HS-5 (cell line): ENCODE results near the gene SLC12A1.

Experiments used
- DNase-seq: peaks from one replicate; pipeline ENCODE4 v3.0.0-alpha.2; 2012; ENCODE audit warnings: low read depth

The SLC12A1 gene

GRCh38 chr15:48205981-48206380 lies at the start of gene SLC12A1:
SLC12A1 (plus strand) TSS chr15:48206302; CDS start chr15:48207720, 1,418 bp downstream.
- no peak for DNase-seq

- DNase-seq, result no peak
These were observed 37.5 kb upstream of the SLC12A1 start for GRCh38 chr15:48168616-48169015.

GRCh38 chr15:48170981-48171380 lies 35.1 kb upstream of the SLC12A1 start:
- DNase-seq, result no peak

GRCh38 chr15:48175126-48175525 lies 31.0 kb upstream of the SLC12A1 start:
- no peak for DNase-seq

- DNase-seq, result no peak
These were observed 30.0 kb upstream of the SLC12A1 start for GRCh38 chr15:48176112-48176511.

- no peak for DNase-seq
These were observed 29.1 kb upstream of the SLC12A1 start for GRCh38 chr15:48176957-48177356.

- DNase-seq, result peak; percentile 20
These were observed 28.7 kb upstream of the SLC12A1 start for GRCh38 chr15:48177383-48177765.

- no peak for DNase-seq
These were observed 28.1 kb upstream of the SLC12A1 start, which contains the start of gene MYEF2 for GRCh38 chr15:48177766-48178647. MYEF2 (minus strand) TSS chr15:48178295; CDS start chr15:48178237, 58 bp downstream.

GRCh38 chr15:48178648-48178931 lies 27.5 kb upstream of the SLC12A1 start:
- no peak for DNase-seq

- no peak for DNase-seq
These were observed 23.4 kb upstream of the SLC12A1 start for GRCh38 chr15:48182749-48183148.

- no peak for DNase-seq
These were observed 20.6 kb upstream of the SLC12A1 start for GRCh38 chr15:48185529-48185928.

GRCh38 chr15:48186271-48186670 lies 19.8 kb upstream of the SLC12A1 start:
- DNase-seq, result no peak

- no peak for DNase-seq
These were observed 15.0 kb upstream of the SLC12A1 start for GRCh38 chr15:48190932-48191573.

GRCh38 chr15:48191574-48192225 lies 14.4 kb upstream of the SLC12A1 start, which contains the start of gene CTXN2:
CTXN2 (plus strand) TSS chr15:48191665; CDS start chr15:48201301, 9,636 bp downstream.
- DNase-seq, result no peak

GRCh38 chr15:48202068-48202467 lies 4.0 kb upstream of the SLC12A1 start:
- DNase-seq, result no peak

- DNase-seq, result no peak
These were observed 15.2 kb downstream of the SLC12A1 start for GRCh38 chr15:48221261-48221660.

- no peak for DNase-seq
These were observed 15.8 kb downstream of the SLC12A1 start for GRCh38 chr15:48221885-48222284.

- no peak for DNase-seq
These were observed 16.5 kb downstream of the SLC12A1 start for GRCh38 chr15:48222627-48223026.

- DNase-seq, result no peak
These were observed 19.7 kb downstream of the SLC12A1 start for GRCh38 chr15:48225771-48226170.

- no peak for DNase-seq
These were observed 24.4 kb downstream of the SLC12A1 start for GRCh38 chr15:48230498-48230897.

- DNase-seq, result no peak
These were observed 27.1 kb downstream of the SLC12A1 start for GRCh38 chr15:48233246-48233645.

- no peak for DNase-seq
These were observed 33.2 kb downstream of the SLC12A1 start for GRCh38 chr15:48239334-48239733.

- no peak for DNase-seq
These were observed 35.9 kb downstream of the SLC12A1 start for GRCh38 chr15:48242015-48242414.
